Stimulated activated CD4-positive, alpha-beta T cell treated with anti-CD3 and anti-CD28 coated beads, Interleukin-4, amount 100 ng/mL, for 1 hour (primary cell): ENCODE data around the gene OBSL1.

Experiments
- DNase-seq: peaks from one replicate; pipeline ENCODE4 v3.0.0-alpha.2; 2020

The OBSL1 gene

GRCh38 chr2:219571311-219572236 lies at the start of gene OBSL1:
TSS of gene OBSL1 (minus strand) at chr2:219571539. CDS start at chr2:219571232, 307 bp downstream.
- no peak for DNase-seq

DNA sequence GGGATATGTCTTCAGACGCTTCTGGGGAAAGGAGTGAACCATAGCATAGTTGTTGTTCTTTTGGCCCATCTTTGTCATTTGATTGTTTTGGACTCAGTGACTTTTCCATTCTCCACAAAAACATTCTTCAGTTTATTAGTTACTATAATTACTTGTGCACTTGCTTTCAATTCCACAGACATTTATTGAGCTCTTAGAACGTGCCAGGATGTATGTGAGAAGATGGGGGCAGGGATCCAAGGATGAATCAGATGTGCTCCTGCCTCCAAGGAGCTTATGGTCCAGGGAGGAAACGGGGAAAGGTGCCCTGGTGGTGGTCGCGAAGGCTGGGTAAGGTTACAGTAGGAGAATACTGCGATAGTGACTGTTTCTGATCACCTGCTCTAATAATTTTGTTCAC lies 49.2 kb upstream of the OBSL1 start:
- no peak for DNase-seq

- no peak for DNase-seq
Observed at GRCh38 chr2:219619235-219619634, 47.9 kb upstream of the OBSL1 start.

DNA sequence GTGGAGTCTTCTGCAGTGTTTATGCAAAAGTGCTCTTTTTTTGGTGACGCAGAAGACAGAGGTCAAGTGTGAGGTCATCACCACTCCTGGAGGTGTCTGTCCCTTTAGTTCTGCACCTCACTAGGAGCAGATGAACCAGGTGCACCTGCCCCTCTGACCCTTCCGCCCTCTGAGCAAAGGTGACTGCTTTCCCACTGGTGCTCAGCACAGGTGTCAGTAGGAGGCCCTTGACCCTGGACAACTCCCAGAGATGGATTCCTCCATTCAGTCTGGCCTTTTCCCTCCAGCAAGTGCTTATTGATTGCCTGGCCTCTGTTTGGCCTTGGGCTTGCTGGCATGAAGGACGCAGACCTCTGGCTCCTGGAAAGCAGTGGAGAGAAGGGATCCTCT lies 47.4 kb upstream of the OBSL1 start:
- no peak for DNase-seq

GRCh38 chr2:219616550-219616949 lies 45.2 kb upstream of the OBSL1 start:
- DNase-seq = no peak

GRCh38 chr2:219615894-219616293 lies 44.6 kb upstream of the OBSL1 start:
- no peak for DNase-seq

DNA sequence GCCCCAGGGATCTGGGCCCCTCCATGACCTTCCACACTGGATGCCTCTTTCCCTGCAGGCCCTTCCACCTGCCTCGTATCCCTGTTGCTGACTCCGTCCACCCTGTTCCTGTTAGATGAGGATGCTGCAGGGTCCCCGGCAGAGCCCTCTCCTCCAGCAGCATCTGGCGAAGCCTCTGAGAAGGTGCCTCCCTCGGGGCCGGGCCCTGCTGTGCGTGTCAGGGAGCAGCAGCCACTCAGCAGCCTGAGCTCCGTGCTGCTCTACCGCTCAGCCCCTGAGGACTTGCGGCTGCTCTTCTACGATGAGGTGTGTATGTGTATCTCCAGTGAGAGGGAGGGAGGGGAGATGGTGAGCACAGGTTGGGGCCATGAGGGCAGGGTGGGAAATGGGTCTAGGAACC lies 43.7 kb upstream of the OBSL1 start:
- no peak for DNase-seq

GRCh38 chr2:219614076-219614860 lies 42.9 kb upstream of the OBSL1 start:
- no peak for DNase-seq

GRCh38 chr2:219613461-219614070 lies 42.2 kb upstream of the OBSL1 start:
- no peak for DNase-seq

DNA sequence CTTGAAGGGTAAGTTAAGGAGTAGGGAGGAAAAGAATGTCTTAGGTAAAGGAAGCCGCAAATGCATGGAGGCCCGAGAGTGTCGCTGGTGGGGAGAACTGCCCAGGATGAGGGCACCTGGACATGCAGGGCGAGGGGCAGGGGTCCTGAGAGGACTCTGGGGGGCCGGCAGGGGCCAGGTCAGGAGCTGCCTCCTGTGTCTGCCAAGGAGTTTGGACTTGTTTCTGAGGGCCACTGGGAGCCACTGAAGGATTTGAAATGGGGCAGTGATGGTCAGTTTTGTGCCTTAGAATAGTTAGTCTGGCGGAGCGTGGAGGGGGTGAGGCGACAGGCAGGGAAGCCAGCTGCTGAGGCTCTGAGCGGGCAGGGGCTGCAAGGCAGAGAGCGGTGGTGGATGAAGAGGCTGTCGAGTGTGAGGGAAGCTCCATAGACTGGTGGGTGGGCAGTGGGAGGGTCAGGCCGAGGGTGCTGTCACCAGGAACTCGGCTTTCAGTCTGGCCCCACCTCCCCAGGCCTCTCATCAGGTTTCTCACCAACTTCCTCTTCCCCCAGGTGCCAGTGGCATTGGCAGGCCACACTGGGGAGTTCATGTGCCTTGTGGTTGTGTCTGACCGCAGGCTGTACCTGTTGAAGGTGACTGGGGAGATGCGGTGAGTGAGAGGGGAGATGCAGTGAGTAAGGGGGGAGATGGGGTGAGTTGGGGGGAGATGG lies 41.4 kb upstream of the OBSL1 start:
- no peak for DNase-seq

DNA sequence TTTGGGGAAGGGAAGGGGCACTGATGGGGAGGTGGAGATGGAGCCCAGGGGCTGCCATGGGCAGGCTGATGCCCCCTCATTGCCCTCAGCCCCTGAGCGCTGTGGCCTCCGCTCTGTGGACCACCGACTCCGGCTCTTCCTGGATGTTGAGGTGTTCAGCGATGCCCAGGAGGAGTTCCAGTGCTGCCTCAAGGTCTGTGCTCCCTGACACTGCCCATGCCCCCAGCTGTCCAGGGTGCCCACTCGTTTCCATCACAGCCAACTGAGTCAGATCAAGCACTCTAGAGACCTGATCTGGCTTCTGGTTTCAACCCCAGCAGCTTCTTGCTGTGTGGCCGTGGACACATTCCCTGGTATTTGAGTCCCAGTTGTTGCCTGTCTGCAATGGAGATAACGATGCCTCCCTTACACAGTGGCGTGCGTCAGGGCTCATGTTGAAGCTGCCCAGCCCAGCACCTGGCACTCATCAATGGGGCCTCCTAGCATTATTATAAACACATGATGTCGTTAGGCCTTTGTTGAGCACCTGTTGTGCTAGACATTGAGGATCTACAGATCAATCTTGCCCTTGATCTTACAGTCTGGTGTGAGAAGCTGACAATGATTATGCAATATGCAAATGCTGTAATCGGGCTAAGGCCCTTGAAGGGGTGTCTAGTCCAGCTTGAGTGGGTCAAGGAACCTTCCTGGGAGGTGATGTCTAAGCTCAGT lies 40.7 kb upstream of the OBSL1 start:
- DNase-seq = no peak

DNA sequence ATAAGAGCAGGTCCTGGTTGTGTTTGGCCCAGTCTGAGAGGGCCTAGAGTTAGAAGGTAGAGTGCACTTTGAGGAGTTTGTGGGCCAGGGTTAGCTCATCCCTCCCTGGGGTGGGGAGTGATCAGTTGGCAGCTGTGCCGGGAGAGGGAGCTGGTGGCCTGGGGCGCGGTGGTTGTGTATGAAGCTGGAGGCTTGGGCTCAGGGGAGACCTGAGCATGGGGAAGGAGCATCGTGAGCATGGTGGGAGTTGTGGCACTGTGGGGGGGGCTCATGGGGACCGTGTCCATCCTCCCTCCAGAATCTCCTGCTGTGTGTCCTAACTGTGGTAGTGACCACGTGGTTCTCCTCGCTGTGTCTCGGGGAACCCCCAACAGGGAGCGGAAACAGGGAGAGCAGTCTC lies 40.0 kb upstream of the OBSL1 start:
- DNase-seq = no peak

DNA sequence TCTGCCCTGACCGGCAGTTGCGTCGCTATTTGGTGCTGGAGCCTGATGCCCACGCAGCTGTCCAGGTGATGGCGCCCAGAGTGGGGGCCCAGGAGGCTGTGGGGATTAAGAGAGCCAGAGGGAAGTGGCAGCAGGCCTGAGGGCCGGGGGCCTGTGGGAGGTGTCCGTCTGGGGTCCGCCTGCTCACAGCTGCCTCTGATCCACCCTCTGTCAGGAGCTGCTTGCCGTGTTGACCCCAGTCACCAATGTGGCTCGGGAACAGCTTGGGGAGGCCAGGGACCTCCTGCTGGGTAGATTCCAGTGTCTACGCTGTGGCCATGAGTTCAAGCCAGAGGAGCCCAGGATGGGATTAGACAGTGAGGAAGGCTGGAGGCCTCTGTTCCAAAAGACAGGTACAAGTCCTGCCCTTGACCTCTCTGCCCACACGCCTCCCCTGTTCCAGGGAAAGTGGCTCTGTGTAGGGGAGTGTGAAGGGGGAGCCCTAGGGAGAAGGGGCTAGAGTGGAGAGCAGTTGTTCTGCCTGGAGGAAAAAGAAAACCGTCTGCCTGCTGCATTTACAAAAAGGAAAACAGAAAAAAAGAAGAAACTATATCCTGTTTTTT lies 37.9 kb upstream of the OBSL1 start:
- DNase-seq = no peak

DNA sequence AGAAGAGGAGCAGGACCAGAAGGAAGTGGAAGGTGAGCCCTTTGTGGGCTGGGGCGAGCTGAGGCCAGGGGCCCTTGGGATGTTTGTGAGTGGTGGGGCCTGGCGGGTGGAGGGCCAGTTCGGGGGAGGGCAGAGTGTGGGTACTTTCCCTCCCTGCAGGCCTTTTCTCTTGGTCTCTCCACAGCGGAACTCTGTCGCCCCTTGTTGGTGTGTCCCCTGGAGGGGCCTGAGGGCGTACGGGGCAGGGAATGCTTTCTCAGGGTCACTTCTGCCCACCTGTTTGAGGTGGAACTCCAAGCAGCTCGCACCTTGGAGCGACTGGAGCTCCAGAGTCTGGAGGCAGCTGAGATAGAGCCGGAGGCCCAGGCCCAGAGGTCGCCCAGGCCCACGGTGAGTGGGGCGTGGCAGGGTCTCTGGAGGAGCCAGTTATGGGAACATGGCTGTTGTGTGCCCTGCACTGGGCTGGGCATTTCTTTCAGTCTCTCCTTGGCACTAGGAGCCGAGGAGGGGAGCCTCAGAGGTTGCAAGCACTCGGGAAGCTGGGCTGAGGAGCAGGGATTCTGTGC lies 37.1 kb upstream of the OBSL1 start:
- DNase-seq = no peak

- DNase-seq = no peak
Observed at GRCh38 chr2:219607931-219608330, 36.6 kb upstream of the OBSL1 start.

DNA sequence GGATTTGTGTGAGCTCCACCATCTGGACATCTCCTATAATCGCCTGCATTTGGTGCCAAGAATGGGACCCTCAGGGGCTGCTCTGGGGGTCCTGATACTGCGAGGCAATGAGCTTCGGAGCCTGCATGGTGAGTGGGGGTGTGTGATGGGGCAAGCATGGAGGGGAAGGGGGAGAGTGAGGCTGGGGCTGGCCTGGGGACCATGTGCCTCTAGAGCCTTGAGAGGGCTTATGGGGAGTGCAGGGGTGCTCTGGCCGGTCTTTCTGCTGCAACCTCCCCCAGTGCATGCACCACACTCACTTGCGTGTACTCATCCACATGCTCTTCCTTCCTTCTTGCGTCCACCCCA lies 34.2 kb upstream of the OBSL1 start:
- DNase-seq = no peak

DNA sequence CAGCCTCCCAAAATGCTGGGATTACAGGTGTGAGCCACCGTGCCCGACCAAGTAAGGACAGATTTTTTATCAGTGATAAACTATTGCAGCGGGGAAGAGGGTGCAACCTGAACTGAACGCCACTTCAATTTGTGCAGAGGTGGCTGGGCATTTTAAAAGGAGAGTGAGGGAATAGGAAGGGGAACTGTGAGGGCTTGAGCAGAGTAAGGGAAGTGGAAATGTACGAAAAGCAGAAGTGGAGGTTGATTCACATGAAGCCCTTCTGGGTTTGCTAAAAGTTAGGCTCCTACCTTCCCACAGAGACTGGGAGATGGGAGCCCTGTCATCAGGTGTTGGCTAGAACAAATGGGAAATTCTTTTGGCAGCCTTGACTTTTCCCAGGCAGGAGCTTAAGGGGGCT lies 32.4 kb upstream of the OBSL1 start:
- DNase-seq = no peak

DNA sequence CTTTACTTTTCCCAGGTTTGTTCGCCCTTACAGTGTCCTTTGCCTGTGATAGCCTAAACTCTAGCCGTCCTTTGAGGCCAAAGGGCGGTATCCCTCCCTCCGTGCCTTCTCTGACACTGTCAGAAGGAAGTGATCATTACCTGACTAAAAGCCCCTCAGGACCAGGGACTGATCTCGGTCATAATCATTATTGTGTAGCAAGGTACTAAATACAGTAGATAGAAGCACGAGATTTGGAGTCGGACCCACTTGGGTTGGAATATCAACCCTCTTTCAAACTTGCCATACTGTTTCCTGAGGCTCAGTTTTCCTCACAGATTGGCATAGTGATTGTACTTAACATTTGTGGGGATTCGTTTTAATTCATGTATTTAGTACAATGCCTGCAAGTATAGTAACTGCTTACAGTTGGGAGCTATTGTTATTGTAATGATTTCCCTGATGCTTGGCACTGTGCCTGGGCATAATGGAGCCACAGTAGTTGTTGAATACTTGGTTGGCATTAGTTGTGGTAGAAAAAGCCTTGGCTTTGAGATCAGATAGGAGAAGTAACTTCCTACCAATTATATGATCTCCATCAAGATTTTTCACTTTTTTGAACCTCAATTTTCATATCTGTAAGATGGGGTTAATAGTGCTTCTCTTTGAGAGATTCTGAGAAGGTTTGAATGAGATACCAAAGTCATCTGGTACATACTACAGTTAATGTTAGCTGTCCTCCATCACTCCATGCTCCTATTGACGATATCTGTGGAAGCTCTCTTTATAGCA lies 27.2 kb upstream of the OBSL1 start:
- DNase-seq = no peak

DNA sequence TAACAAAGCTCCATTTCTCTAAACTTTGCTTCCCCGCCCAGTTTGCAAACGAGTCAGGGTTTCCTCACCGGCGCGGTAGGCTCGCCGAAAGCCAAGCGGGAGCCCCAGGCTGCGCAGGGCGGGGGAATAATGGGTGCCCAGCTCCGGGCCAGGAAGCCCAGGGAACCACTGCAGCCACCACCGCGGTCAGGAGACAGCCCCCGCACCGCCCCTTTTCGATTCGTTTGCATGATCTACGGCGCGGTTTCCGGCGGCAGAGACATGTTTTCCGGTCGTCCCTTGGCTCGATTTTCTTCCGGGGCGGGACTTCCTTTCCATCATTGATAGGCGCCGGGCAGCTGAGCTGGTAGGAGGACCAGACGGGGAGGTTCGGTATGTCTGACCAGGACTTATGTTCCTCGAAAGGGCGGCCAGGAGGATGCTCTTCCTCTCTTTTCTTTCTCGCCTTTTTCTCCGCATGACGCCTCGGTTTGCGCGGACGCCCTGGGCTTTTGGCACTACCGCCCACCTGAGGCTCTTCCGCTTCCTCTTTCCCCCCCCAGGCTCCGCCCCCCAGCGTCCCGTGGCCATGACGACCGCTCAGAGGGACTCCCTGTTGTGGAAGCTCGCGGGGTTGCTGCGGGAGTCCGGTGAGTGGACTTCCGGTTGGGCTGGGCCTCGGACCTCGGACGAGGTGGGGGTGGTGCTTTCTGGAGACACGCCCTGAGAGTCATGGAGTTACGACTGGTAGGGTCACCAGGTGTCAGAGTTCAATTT lies 26.4 kb upstream of the OBSL1 start, which contains the start of gene STK11IP:
Gene STK11IP (plus strand): TSS at position 306 of the 756 bp plus-strand sequence. CDS start 263 bp downstream, at position 569.
- DNase-seq = peak; percentile 88
